HEK293 (cell line): ENCODE data around the gene C1orf52.

Experiments used
- BCL11A ChIP-seq: fragments of 450-650 bp; formaldehyde crosslinking; IDR thresholded peaks from 2 replicates; pipeline ENCODE4 v1.5.1; 2016; ENCODE audit warnings: low read depth, missing biosample characterization, missing genetic modification characterization
- INSM2 ChIP-seq: fragments of 450-650 bp; formaldehyde crosslinking; IDR thresholded peaks from 2 replicates; pipeline ENCODE4 v1.5.1; 2016; ENCODE audit warnings: missing biosample characterization, missing genetic modification characterization
- KLF9 ChIP-seq: fragments of 450-650 bp; formaldehyde crosslinking; IDR thresholded peaks from 2 replicates; pipeline ENCODE4 v1.5.1; 2016; ENCODE audit warnings: missing biosample characterization, missing genetic modification characterization, low read depth
- MYNN ChIP-seq: fragments of 450-650 bp; formaldehyde crosslinking; IDR thresholded peaks from 2 replicates; pipeline ENCODE4 v1.5.1; 2016; ENCODE audit warnings: missing biosample characterization, missing genetic modification characterization, borderline replicate concordance
- OSR2 ChIP-seq: fragments of 450-650 bp; formaldehyde crosslinking; IDR thresholded peaks from 2 replicates; pipeline ENCODE4 v1.5.1; 2016; ENCODE audit warnings: missing biosample characterization, missing genetic modification characterization
- PATZ1 ChIP-seq: fragments of 450-650 bp; formaldehyde crosslinking; IDR thresholded peaks from 2 replicates; pipeline ENCODE4 v1.5.1; 2016; ENCODE audit warnings: missing biosample characterization, missing genetic modification characterization
- PBX3 ChIP-seq: sonication (generic); formaldehyde crosslinking; IDR thresholded peaks from 2 replicates; pipeline ENCODE4 v1.8.1; 2022; ENCODE audit warnings: mild to moderate bottlenecking, moderate library complexity, missing genetic modification reagents
- PRDM2 ChIP-seq: fragments of 450-650 bp; formaldehyde crosslinking; IDR thresholded peaks from 2 replicates; pipeline ENCODE4 v1.5.1; 2016; ENCODE audit warnings: missing biosample characterization, missing genetic modification characterization, borderline replicate concordance
- SP7 ChIP-seq: fragments of 450-650 bp; formaldehyde crosslinking; IDR thresholded peaks from 2 replicates; pipeline ENCODE4 v1.5.1; 2016; ENCODE audit warnings: missing biosample characterization, missing genetic modification characterization
- ZBTB10 ChIP-seq: fragments of 450-650 bp; formaldehyde crosslinking; IDR thresholded peaks from 2 replicates; pipeline ENCODE4 v1.5.1; 2016; ENCODE audit warnings: missing biosample characterization, missing genetic modification characterization
- ZBTB21 ChIP-seq: fragments of 450-650 bp; formaldehyde crosslinking; IDR thresholded peaks from 2 replicates; pipeline ENCODE4 v1.5.1; 2017; ENCODE audit warnings: missing biosample characterization, missing genetic modification characterization
- ZBTB48 ChIP-seq: fragments of 450-650 bp; formaldehyde crosslinking; IDR thresholded peaks from 2 replicates; pipeline ENCODE4 v1.5.1; 2016; ENCODE audit warnings: missing biosample characterization, missing genetic modification characterization
- ZFP41 ChIP-seq: fragments of 450-650 bp; formaldehyde crosslinking; IDR thresholded peaks from 2 replicates; pipeline ENCODE4 v1.5.1; 2016; ENCODE audit warnings: missing biosample characterization, missing genetic modification characterization, borderline replicate concordance
- ZNF10 ChIP-seq: fragments of 450-650 bp; formaldehyde crosslinking; IDR thresholded peaks from 2 replicates; pipeline ENCODE4 v1.5.1; 2017; ENCODE audit warnings: missing biosample characterization, missing genetic modification characterization
- ZNF169 ChIP-seq: fragments of 450-650 bp; formaldehyde crosslinking; IDR thresholded peaks from 2 replicates; pipeline ENCODE4 v1.5.1; 2016; ENCODE audit warnings: missing biosample characterization, missing genetic modification characterization
- ZNF23 ChIP-seq: fragments of 450-650 bp; formaldehyde crosslinking; IDR thresholded peaks from 2 replicates; pipeline ENCODE4 v1.5.1; 2016; ENCODE audit warnings: missing biosample characterization, missing genetic modification characterization, borderline replicate concordance
- ZNF311 ChIP-seq: fragments of 450-650 bp; formaldehyde crosslinking; IDR thresholded peaks from 2 replicates; pipeline ENCODE4 v1.5.1; 2017; ENCODE audit warnings: missing biosample characterization, missing genetic modification characterization, borderline replicate concordance
- ZNF335 ChIP-seq: fragments of 450-650 bp; formaldehyde crosslinking; conservative IDR thresholded peaks from 2 replicates; pipeline ENCODE4 v1.5.1; 2016; ENCODE audit warnings: missing biosample characterization, missing genetic modification characterization
- ZNF473 ChIP-seq: fragments of 450-650 bp; formaldehyde crosslinking; IDR thresholded peaks from 2 replicates; pipeline ENCODE4 v1.5.1; 2017; ENCODE audit warnings: missing biosample characterization, missing genetic modification characterization
- ZNF514 ChIP-seq: fragments of 450-650 bp; formaldehyde crosslinking; IDR thresholded peaks from 2 replicates; pipeline ENCODE4 v1.5.1; 2016; ENCODE audit warnings: missing biosample characterization, missing genetic modification characterization
- ZNF544 ChIP-seq: fragments of 450-650 bp; formaldehyde crosslinking; IDR thresholded peaks from 2 replicates; pipeline ENCODE4 v1.5.0; 2017; ENCODE audit warnings: missing biosample characterization, missing genetic modification characterization
- ZNF658 ChIP-seq: fragments of 450-650 bp; formaldehyde crosslinking; IDR thresholded peaks from 2 replicates; pipeline ENCODE4; 2016; ENCODE audit warnings: missing biosample characterization, missing genetic modification characterization
- ZNF701 ChIP-seq: fragments of 450-650 bp; formaldehyde crosslinking; IDR thresholded peaks from 2 replicates; pipeline ENCODE4 v1.5.1; 2016; ENCODE audit warnings: missing biosample characterization, missing genetic modification characterization
- ZNF76 ChIP-seq: fragments of 450-650 bp; formaldehyde crosslinking; IDR thresholded peaks from 2 replicates; pipeline ENCODE4; 2016; ENCODE audit warnings: low read depth, missing biosample characterization, missing genetic modification characterization, borderline replicate concordance
- ZNF776 ChIP-seq: fragments of 450-650 bp; formaldehyde crosslinking; IDR thresholded peaks from 2 replicates; pipeline ENCODE4 v1.5.0; 2017; ENCODE audit warnings: missing biosample characterization, missing genetic modification characterization, borderline replicate concordance
- ZSCAN23 ChIP-seq: fragments of 450-650 bp; formaldehyde crosslinking; IDR thresholded peaks from 2 replicates; pipeline ENCODE4 v1.5.1; 2016; ENCODE audit warnings: missing biosample characterization, missing genetic modification characterization

C1orf52 gene

GRCh38 chr1:85224734-85225623 is 34.5 kb downstream of the C1orf52 start (continued):
- TF ChIP-seq PRDM2 (tag by site-specific recombination) (no peak), ZNF544 (no peak), ZFP41 (tag by site-specific recombination) (no peak), SP7 (tag by site-specific recombination) (peak; percentile 83), ZNF23 (no peak), INSM2 (0 out of 2 replicates have a peak, but pooled peaks have one; percentile 26), OSR2 (tag by site-specific recombination) (no peak; the same call in 1 of the 2 replicates), ZBTB48 (tag by site-specific recombination) (peak; percentile 52), ZBTB10 (tag by site-specific recombination) (no peak), ZNF335 (tag by site-specific recombination) (peak; percentile 47), ZNF10 (tag by site-specific recombination) (no peak), ZNF169 (tag by site-specific recombination) (no peak), MYNN (no peak), ZSCAN23 (no peak), PBX3 (CRISPR knock-in tag) (no peak), ZNF776 (no peak), BCL11A (tag by site-specific recombination) (no peak), ZNF658 (tag by site-specific recombination) (no peak), ZNF701 (tag by site-specific recombination) (no peak), KLF9 (tag by site-specific recombination) (no peak), ZBTB21 (tag by site-specific recombination) (no peak), PATZ1 (no peak), ZNF514 (tag by site-specific recombination) (no peak), ZNF473 (tag by site-specific recombination) (no peak), ZNF76 (tag by site-specific recombination) (no peak), ZNF311 (tag by site-specific recombination) (no peak)
